GM18907 (cell line): ENCODE results near the gene TADA2A.

Experiments
- ATAC-seq: cut with Tn5 transposase; IDR thresholded peaks from one replicate; pipeline ENCODE4 v1.9.1; 2021; ENCODE audit warnings: mild to moderate bottlenecking, moderate library complexity; ENCODE audit not compliant: unreplicated experiment

The TADA2A gene

DNA sequence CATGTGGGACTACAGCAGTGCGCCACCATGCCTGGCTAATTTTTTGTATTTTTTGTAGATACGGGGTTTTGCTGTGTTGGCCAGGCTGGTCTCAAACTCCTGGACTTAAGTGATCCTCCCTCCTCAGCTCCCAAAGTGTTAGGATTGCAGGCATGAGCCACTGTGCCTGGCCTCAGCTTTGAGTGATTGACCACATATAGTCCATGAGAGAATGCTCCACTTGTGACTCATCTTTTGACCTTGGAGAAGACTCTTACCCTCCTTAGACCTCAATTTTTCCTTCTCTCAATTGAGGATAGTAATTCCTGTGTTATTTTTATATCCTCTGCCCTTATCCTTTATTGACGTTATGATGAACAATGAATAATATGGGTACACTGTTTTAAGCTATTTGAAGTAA is 52.1 kb downstream of the TADA2A start:
- no peak for ATAC-seq

DNA sequence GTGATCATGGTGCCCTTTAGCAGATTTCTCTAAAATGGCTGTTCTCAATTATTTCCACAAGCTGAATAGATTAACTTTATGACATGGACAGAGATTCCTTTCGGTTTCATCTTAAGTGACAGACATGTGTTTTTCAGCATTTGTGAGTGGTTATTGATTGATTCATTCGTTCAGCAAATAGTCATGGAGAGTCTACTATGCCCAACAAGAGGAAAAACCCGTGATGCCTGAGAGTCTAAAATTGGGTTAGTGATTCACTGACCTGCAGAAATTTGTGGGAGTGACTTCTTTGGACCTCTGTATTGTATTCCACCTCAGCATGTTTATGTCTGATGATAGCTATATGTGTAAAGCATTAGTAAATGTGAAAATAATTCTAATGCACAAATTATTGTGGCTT is 55.0 kb downstream of the TADA2A start:
- no peak for ATAC-seq

- ATAC-seq: no peak
These were observed 55.8 kb downstream of the TADA2A start for GRCh38 chr17:37462492-37462891.

- ATAC-seq: no peak
These were observed 56.4 kb downstream of the TADA2A start for GRCh38 chr17:37463039-37463438.

GRCh38 chr17:37465069-37465616 is 58.5 kb downstream of the TADA2A start:
- ATAC-seq: no peak

GRCh38 chr17:37466471-37466870 is 59.8 kb downstream of the TADA2A start:
- no peak for ATAC-seq

DNA sequence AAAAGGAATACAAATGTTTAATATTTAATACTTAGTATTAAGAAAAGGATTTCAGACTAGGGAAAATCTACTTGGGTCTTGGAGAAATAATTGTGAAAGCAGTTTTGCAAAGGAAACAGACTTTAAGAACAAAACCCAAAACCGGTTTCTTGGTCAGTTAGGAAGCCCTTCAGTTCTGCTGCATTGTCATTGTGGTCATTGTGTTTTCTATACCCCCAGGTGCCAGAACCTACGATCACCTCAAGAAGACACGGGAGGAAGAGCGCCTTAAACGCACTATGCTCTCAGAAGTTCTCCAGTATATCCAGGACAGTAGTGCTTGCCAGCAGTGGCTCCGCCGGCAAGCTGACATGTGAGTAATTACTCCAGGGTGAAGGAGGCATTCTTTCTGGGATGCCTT is 63.5 kb downstream of the TADA2A start:
- no peak for ATAC-seq

DNA sequence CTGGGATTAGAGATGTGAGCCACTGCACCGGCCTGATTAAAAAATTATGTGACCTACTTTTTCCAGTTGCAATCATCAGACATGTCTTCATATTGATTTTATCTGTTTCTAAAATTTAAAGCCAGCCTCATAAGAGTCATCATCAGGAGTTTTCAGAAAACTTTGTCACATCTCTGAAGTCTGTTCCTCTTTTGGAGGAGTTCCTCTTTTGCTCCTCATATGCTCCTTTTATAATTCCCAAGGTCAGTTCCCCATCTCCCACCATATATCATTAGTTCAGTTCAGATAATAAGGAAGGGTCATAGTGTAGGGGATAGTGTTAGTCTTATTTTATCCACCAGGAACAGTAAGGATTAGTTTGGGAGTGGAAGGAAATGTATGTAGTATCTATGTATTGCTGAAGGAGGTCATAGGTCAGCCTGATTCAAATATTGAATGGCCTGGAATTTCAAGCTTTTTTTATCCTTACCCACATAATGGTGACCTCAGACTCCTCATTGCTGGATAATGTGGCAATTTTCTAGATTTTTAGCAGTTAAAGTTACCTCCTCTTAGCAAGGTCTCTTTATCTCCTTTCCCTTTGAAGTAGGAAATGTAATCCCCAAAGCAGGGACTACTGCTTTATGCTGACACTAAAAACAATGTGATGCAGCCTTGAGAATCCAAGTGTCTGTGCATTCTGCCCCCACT is 69.2 kb downstream of the TADA2A start:
- no peak for ATAC-seq

- ATAC-seq: no peak
These were observed 69.9 kb downstream of the TADA2A start for GRCh38 chr17:37476431-37477120.

- ATAC-seq: no peak
These were observed 71.5 kb downstream of the TADA2A start for GRCh38 chr17:37478187-37478586.

DNA sequence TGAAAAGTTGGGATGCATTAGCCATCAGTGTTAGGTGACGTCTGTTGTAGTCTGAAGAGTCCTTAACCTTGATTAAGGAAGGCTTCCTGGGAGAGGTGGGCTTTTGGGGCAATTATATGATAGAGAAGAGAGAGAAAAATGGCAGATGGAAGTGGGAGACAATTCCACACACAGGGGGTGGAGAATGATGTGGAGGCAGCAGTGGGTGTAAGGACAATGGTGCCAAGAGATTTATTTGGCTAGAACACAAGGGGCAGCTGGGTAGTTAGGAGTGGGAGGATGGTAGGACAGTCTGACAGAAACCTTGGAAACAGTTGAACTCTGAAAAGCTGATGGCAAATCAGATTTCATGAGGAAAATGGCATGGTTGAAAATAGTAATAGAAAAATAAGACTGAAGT is 72.3 kb downstream of the TADA2A start:
- no peak for ATAC-seq

GRCh38 chr17:37480427-37480826 is 73.7 kb downstream of the TADA2A start:
- ATAC-seq: no peak

DNA sequence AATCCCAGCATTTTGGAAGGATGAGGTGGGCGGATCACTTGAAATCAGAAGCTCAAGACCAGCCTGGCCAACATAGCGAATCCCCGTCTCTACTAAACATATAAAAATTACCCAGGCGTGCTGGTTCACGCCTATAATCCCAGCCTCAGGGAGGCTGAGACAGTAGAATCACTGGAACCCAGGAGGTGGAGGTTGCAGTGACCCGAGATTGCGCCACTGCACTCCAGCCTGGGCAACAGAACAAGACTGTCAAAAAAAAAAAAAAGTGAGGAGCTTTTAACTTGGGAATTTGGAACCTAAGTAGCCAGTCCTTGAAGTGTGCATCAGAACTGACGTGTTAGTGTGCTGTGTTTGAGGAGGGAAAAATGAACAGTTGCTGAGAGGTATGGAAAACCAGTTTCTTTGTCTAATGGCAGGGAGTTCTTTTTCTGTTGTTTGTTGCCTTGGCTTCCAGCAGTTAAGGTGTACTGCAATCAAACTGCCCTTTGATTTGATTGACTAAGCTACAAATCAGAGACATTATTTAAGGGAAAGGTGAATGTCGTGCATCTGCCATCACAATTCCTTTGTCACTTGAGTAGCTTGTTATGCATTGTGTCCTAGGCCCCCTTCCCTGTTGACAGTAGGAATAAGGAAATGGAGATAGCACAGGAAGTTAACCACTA is 74.4 kb downstream of the TADA2A start:
- no peak for ATAC-seq

- ATAC-seq: no peak
These were observed 76.8 kb downstream of the TADA2A start for GRCh38 chr17:37483311-37484039.

- ATAC-seq: no peak
These were observed 79.4 kb downstream of the TADA2A start for GRCh38 chr17:37485938-37486570.

DNA sequence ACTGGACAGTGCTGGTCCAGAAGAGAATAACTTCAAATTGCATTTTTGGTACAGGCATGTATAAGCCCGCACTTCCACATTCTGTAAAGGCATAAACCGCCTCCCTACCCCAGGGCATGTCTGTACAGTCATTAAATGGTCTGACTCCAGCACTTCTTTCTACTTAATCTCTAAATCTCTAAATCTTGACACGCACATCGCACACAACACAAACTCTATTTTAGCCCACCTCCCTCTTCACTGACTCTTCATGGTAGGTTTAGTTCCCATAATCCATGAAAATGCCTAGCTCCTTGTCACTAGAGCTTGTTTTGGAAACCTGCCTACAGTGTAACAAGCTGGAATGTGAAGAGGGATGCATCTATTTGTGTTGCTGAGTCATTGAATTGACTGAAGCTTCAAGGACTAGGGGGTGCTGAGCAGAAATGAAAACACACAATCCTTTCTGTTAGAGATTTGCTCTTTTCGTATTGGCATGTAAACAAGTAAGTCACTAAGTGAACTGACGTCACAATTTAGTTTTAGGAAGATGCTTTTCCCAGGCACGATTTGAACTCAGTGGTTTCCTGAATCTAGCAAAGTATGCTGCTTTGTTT is 81.4 kb downstream of the TADA2A start:
- ATAC-seq: no peak

DNA sequence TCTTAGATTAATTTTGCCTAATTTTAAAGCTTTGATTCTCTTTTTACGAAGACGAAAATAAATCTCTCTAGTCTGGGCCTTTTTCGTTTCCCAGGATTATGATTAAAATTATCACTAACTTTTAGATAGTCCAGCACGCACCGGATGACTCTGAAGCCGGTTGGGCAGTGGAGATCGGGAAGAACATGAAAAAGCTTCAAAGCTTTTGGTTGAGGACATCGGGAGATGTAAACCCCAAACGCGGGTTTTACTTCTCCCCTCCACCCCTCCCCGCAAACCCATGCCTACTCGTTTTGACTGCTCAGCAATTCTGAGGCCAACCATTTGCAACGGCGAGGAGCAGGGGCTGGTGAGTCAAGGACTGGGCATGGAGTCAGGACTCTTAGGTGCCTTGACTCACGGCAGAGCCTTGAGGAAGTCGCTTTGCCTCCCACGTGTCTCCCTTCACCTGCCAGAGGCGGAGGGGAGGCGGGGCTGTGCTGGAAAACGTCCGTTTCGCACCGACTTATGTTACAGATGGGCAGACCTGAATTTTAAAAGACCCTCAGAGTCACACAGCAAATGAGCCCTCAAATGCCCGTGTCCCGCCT is 82.0 kb downstream of the TADA2A start:
- peak; percentile 8 for ATAC-seq

DNA sequence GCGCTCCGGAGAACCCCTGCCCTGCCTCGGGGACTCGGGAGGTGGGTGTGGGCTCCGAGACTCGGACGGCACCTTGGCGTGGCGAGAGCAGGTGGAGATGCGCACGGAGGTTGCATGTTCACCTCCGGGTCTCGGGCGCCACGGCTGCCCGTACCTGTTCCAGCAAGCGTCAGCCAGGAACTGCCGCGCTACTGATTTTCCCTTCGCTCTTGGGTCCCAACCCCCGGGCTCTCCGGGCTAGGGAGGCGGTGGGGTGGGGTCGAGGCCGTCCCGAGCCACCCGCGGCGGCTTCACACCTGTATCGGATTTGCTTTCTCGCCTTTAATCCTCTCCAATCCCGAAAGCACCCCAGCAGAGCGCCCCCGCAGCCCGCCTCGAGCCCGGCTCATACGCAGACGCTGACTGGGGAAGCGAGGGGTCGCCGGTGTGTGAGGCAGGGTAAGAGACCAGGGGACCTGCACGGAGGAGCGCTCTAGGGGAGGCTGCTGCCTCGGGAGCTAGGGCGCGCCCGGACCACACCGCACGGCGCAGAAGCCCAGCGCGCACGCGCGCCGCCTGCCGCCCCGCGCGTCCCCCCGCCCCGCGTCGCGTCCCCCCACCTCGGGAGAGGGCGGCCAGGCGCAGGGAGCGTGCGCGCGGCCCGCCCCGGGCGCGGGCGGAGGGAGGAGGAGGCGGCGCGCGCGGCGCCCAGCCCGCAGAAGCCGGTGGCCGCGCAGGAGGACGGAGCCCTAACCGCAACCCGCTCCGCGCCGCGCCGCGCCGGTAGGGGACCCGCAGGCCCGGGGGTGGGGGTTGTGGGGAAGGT is 82.7 kb downstream of the TADA2A start, which contains the start of gene DUSP14:
Gene DUSP14, plus strand, starts transcription at position 695 of the 805 bp plus-strand sequence. CDS start 22,382 bp downstream, outside the sequence.
- peak; percentile 60 for ATAC-seq

- peak; percentile 59 for ATAC-seq
These were observed 83.4 kb downstream of the TADA2A start for GRCh38 chr17:37490022-37490587.
